K562 (cell line): ENCODE data around the gene FLII. TPM values are rescaled to one million over a fixed set of nuclear protein-coding genes. Genes with fewer than 3 reads are reported as not detected.

Source experiments
- ATAC-seq: fragments of 200-7000 bp; cut with Tn5 transposase; 3 replicates; pipeline ENCODE4 v1.9.1; 2020; ENCODE audit warnings: moderate library complexity
- BruUV-seq: library from RNA; stranded (reverse); fragments of 400-500 nt; replicated peaks from 2 replicates; lab custom pipeline; 2021; lab: Mats Ljungman, UMichigan
- CTCF ChIA-PET: fragments of 300-600 bp; formaldehyde crosslinking; extraction: SDS; loops from one replicate; lab custom pipeline; 2021; ENCODE audit warnings: low intra/inter-chr PET ratio; lab: Yijun Ruan, JAX
- POLR2A ChIA-PET: fragments of 300-600, 350-650 bp; sonication (Branson Sonifier 250); formaldehyde crosslinking; extraction: SDS; loops from one replicate; lab custom pipeline; 2021; ENCODE audit warnings: antibody characterized with exemption, inconsistent platforms; lab: Yijun Ruan, JAX
- DNase-seq, 4 experiments: peaks; one replicate each; pipeline versions ENCODE4 v3.0.0 to v3.0.0-alpha.2; 2011 to 2018; ENCODE audit warnings: low spot score in 3 of 4, mixed read lengths in 3 of 4; ENCODE audit errors: extremely low read depth in 1 of 4
- FAIRE-seq: peaks from 2 replicates; lab custom pipeline; 2011; peaks lifted over from hg19 to GRCh38; lab: Jason Lieb, UNC
- H2AFZ ChIP-seq: 2 replicates; pipeline ENCODE4 v1.6.0; 2011; ENCODE audit warnings: low read depth, low read length, control low read depth, inconsistent platforms
- H3K27ac ChIP-seq: fragments of 200-600 bp; 3 replicates; pipeline ENCODE4 v1.8.0; 2011; ENCODE audit warnings: low read depth, mild to moderate bottlenecking, control low read depth, inconsistent platforms, low read length, moderate library complexity, mixed read lengths; ENCODE audit errors: extremely low read depth
- H3K27me3 ChIP-seq, 2 experiments: fragments of 300-600 bp in 1 of 2; 2 replicates in 1 of 2; 3 replicates in 1 of 2; pipeline versions ENCODE4 v1.6.0 to v1.8.0; 2011; ENCODE audit warnings: inconsistent platforms in 2 of 2, low read length in 2 of 2, mild to moderate bottlenecking in 1 of 2, mixed read lengths in 1 of 2, moderate library complexity in 1 of 2; ENCODE audit not compliant: control insufficient read depth in 2 of 2, insufficient read depth in 2 of 2
- H3K36me3 ChIP-seq: fragments of 300-600 bp; 3 replicates; pipeline ENCODE4 v1.8.0; 2011; ENCODE audit warnings: mild to moderate bottlenecking, low read length, inconsistent platforms; ENCODE audit not compliant: control insufficient read depth, insufficient read depth
- H3K4me1 ChIP-seq, 2 experiments: fragments of 200-600 bp in 1 of 2; replicated peaks in 1 of 2; 2 replicates in 1 of 2; 3 replicates in 1 of 2; pipeline versions ENCODE4 v1.5.1 to v1.8.0; 2011; ENCODE audit warnings: inconsistent platforms in 2 of 2, low read length in 2 of 2, mild to moderate bottlenecking in 1 of 2, mixed read lengths in 1 of 2, moderate library complexity in 1 of 2; ENCODE audit not compliant: control insufficient read depth in 2 of 2, insufficient read depth in 2 of 2
- H3K4me2 ChIP-seq: 2 replicates; pipeline ENCODE4 v1.6.1; 2011; ENCODE audit warnings: low read length, control low read depth, inconsistent platforms, mixed read lengths; ENCODE audit not compliant: insufficient read depth
- H3K4me3 ChIP-seq: fragments of 200-600 bp; sonication (generic), shearing (Covaris generic); 2 replicates; pipeline ENCODE4 v1.5.1; 2016; ENCODE audit warnings: control low read depth, inconsistent platforms
- H3K79me2 ChIP-seq: fragments of 200-600 bp; 3 replicates; pipeline ENCODE4 v1.8.0; 2011; ENCODE audit warnings: low read length, inconsistent platforms; ENCODE audit not compliant: control insufficient read depth, insufficient read depth
- H3K9ac ChIP-seq, 2 experiments: 2 replicates each; pipeline versions ENCODE4 v1.6.0 to v1.6.1; 2011; ENCODE audit warnings: low read depth in 2 of 2, low read length in 2 of 2, control low read depth in 1 of 2, inconsistent platforms in 1 of 2, mild to moderate bottlenecking in 1 of 2, mixed read lengths in 1 of 2; ENCODE audit not compliant: insufficient read depth in 1 of 2
- H3K9me1 ChIP-seq: one replicate; pipeline ENCODE4 v1.6.0; 2011; ENCODE audit warnings: inconsistent platforms, mild to moderate bottlenecking, low read length, moderate library complexity; ENCODE audit not compliant: control insufficient read depth, insufficient read depth
- H3K9me3 ChIP-seq: replicated peaks from 2 replicates; pipeline ENCODE4 v1.5.1; 2011; ENCODE audit warnings: low read depth, low read length, inconsistent platforms; ENCODE audit not compliant: control insufficient read depth, insufficient read depth
- H4K20me1 ChIP-seq: replicated peaks from 2 replicates; pipeline ENCODE4 v1.6.1; 2011; ENCODE audit warnings: low read length, inconsistent platforms, mixed read lengths; ENCODE audit not compliant: control insufficient read depth, insufficient read depth
- ATF1 ChIP-seq, 2 experiments: fragments of 450-650 bp in 1 of 2; IDR thresholded peaks; 2 replicates each; pipeline ENCODE4 v1.6.1; 2016; ENCODE audit warnings: missing compliant biosample characterization in 1 of 2, missing genetic modification characterization in 1 of 2
- JUND ChIP-seq, 2 experiments: IDR thresholded peaks; 2 replicates in 1 of 2; 3 replicates in 1 of 2; pipeline ENCODE4 v1.6.1; 2011; ENCODE audit warnings: borderline replicate concordance in 2 of 2, low read depth in 2 of 2, low read length in 2 of 2, improper control_type of control experiment in 1 of 2, missing biosample characterization in 1 of 2, missing genetic modification characterization in 1 of 2, missing genetic modification reagents in 1 of 2
- KAT8 ChIP-seq: fragments of 450-650 bp; IDR thresholded peaks from 2 replicates; pipeline ENCODE4 v1.6.1; 2016; ENCODE audit warnings: low read depth, mild to moderate bottlenecking
- NR0B1 ChIP-seq: fragments of 450-650 bp; IDR thresholded peaks from one replicate; pipeline ENCODE4 v1.6.1; 2018; ENCODE audit warnings: mild to moderate bottlenecking, moderate library complexity; ENCODE audit not compliant: partially characterized antibody
- XRCC3 ChIP-seq: fragments of 450-650 bp; IDR thresholded peaks from 2 replicates; pipeline ENCODE4 v1.6.1; 2017; ENCODE audit warnings: mild to moderate bottlenecking, moderate library complexity
- ZKSCAN3 ChIP-seq: fragments of 250-450 bp; sonication (Bioruptor Pico); IDR thresholded peaks from 2 replicates; pipeline ENCODE4 v1.4.0; 2020
- WGBS: fragments of 100-300 bp; shearing (Covaris generic); methylation state at CpG from one replicate; pipeline ENCODE4 v1.1.6; 2016; ENCODE audit warnings: low coverage, mixed read lengths; ENCODE audit not compliant: insufficient coverage; ENCODE audit errors: missing lambda C conversion rate; 5-methylcytosine and 5-hydroxymethylcytosine counted together
- in situ Hi-C: fragments of 300-500 bp; cut with MboI; formaldehyde crosslinking; loops from 4 replicates; pipeline ENCODE4 v1.15.0; 2018; ENCODE audit warnings: inconsistent platforms, mixed read lengths
- intact Hi-C: fragments of 100-400 bp; cut with micrococcal nuclease; formaldehyde crosslinking; loops from 2 replicates; pipeline ENCODE4 v1.14.2; 2022
- polyA plus RNA-seq, 8 experiments: library from polyadenylated mRNA; depleted of rRNA in 4 of 8; stranded (reverse) in 5 of 8; unstranded in 3 of 8; fragments of >200 nt; fragmentation: Nextera tagmentation in 2 of 8; fragmentation: Illumina TruSeq in 1 of 8; extraction: Ambion mirVana in 2 of 8; extraction: Trizol in 1 of 8; gene quantifications; 2 replicates each; pipeline versions ENCODE4 v1.2.1 to v1.2.3, GENCODE V29; 2011 to 2014; ENCODE audit warnings: inconsistent platforms in 1 of 8, missing spikeins in 1 of 8
- total RNA-seq, 7 experiments: library from RNA; depleted of rRNA in 6 of 7; stranded (reverse); fragments of >200 nt in 6 of 7; fragmentation: Illumina TruSeq in 2 of 7; extraction: Trizol in 2 of 7; gene quantifications; 2 replicates each; pipeline versions ENCODE4 v1.2.1 to v1.2.3, GENCODE V29; 2011 to 2021; ENCODE audit warnings: low replicate concordance in 1 of 7

The FLII gene
- total and polyA plus RNA-seq, 9 of the 15 experiments (the other 6 are each of a cell fraction or from before 2014, with no cell fraction given), result 11.7 to 126 (median 82.5) TPM

- Histone ChIP-seq H4K20me1 (no peaks in the 10 kb centered on the region), H3K9ac (peak overlapping the region in 1 of 2 experiments; percentile 26; a peak in 1 of 4 replicates), H3K4me2 (no peak overlapping the region), H3K27ac (no peak overlapping the region), H3K4me1 (peaks cover 0 to 31% of the 10 kb centered on the region in 2 experiments; a peak in 2 of 5 replicates), H3K79me2 (no peaks in the 10 kb centered on the region), H2AFZ (no peak overlapping the region), H3K27me3 (no peaks in the 10 kb centered on the region), H3K4me3 (no peak overlapping the region)
- FAIRE-seq, result no peak
- no peak for ATAC-seq
- CTCF ChIA-PET, result no interaction called here
- in situ Hi-C loops, result no loop called here
- TF ChIP-seq ZKSCAN3 (CRISPR knock-in tag), result no peak
- no peak for TF ChIP-seq KAT8
- no peak for TF ChIP-seq XRCC3
- no peak for TF ChIP-seq ATF1 (CRISPR knock-in tag; IDR thresholded peaks at IDR 0.05)
- no peak for TF ChIP-seq ATF1 (tag; IDR thresholded peaks at IDR 0.05)
- TF ChIP-seq NR0B1, result no peak
- TF ChIP-seq JUND (IDR thresholded peaks at IDR 0.05; ENCODE audit: borderline replicate concordance, low read depth, low read length), result no peak
- TF ChIP-seq JUND (tag; IDR thresholded peaks at IDR 0.05; ENCODE audit: borderline replicate concordance, low read depth, low read length), result no peak
- TF ChIP-seq, all 486 proteins: peak for 0
- Histone ChIP-seq H3K36me3 (no peaks in the 10 kb centered on the region), H3K9me1 (no peaks in the 10 kb centered on the region), H3K9me3 (no peaks in the 10 kb centered on the region)
- 62% methylated on average over 16 of the region's 22 CpGs for WGBS
- intact Hi-C loops, result no loop called here
- BruUV-seq, result no TSS peak
- POLR2A ChIA-PET, result no interaction called here
- no peak for DNase-seq
Observed at GRCh38 chr17:18233803-18234518, 24.6 kb downstream of the FLII start.
